TTC549 (cell line): ENCODE measurements around the gene TCTN3.
"Not testable (repeated sequence)": the region's sequence is repeated elsewhere in the genome, so short reads cannot be mapped to it uniquely, and the experiment has no call there.

Experiments used
- FAIRE-seq: peaks from 2 replicates; lab custom pipeline; 2012; peaks lifted over from hg19 to GRCh38; lab: Jason Lieb, UNC

Gene TCTN3

DNA sequence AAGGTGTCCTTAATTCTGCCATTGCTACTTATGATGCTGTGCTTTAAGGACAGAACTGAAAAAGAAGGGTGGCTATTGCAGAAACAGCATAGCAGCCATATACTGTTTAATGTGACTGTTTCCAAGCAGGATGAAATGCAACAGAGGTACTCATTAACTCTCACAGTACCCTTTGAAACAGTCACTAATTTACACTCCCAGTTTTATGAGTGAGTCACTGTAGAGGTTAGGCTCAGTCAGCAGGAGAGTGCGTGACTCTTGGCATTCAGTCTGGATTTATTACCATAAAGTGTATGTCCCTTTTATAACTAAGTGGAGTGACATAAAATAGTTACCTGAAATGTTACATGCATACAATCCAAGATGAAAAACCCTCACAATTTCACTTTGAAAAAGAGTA, 64.9 kb downstream of the TCTN3 start:
- FAIRE-seq: no peak

DNA sequence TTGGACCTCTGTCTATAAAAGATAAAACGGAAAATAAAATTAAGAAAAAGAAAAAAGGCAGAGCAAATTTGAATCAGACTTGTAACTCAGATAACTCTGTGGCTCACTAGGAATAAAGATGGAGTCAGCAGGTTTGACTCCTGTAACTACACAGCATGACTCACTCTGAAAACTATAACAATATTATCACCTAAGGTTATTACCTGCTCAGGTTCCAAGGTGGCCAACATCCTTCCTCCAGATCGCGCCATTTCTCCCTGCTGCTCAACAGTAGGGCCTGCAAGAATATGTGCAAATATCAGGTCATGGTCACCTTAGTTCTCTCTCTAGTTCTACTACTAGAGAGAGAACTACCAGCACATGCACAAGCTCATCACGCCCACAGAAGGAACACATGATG, 67.2 kb downstream of the TCTN3 start:
- no peak for FAIRE-seq

DNA sequence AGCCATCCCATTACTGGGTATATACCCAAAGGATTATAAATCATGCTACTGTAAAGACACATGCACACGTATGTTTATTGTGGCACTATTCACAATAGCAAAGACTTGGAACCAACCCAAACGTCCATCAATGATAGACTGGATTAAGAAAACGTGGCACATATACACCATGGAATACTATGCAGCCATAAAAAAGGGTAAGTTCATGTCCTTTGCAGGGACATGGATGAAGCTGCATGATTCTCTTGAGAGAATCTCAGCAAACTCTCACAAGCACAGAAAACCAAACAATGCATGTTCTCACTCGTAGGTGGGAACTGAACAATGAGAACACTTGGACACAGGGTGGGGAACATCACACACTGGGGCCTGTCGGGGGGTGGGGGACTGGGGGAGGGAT, 73.3 kb downstream of the TCTN3 start:
- not testable (repeated sequence) for FAIRE-seq

DNA sequence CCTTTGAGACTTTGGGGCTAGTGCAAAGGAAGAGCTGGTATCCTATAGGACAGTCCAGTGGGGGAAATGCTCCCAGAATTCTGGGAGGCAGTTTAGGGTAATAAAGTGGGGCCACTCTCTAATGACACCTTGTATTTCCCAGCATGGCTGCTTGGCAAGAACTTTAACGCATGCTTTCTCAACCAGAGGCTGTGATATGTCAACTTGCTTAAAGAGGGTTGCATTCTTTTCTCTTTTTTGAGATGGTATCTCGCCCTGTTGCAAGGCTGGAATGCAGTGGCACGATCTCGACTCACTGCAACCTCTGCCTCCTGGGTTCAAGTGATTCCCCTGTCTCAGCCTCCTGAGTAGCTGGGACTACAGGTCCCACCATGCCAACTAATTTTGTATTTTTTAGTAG, 75.6 kb downstream of the TCTN3 start:
- no peak for FAIRE-seq

DNA sequence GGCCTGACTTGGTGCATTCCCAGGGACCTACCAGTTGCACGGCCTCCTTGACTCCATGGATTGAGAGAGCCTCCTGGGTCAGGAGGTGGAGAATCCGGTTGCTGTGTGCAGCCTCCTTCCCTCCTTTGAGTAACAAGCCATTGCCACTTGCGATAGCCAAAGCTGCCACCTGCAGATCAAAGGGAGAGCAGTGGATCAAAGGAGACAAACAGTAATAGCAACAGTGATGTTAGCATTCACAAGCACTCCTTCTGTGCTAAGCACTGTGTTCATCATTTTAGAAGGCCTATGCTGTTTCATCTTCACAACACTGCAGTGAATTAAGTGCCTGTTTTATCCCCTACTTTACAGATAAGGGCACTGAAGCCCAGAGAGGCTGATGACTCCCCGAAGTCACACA, 77.3 kb downstream of the TCTN3 start:
- no peak for FAIRE-seq
